H9 (cell line): ENCODE data around the gene AGBL4. TPM values are rescaled to one million over a fixed set of nuclear protein-coding genes. Genes with fewer than 3 reads are reported as not detected.

Experiments used
- DNase-seq: peaks from one replicate; pipeline ENCODE4 v3.0.0-alpha.2; 2017
- H2AFZ ChIP-seq: one replicate; pipeline ENCODE4 v1.6.1; 2013; ENCODE audit warnings: mild to moderate bottlenecking, low read length, control low read depth, moderate library complexity
- H2AK5ac ChIP-seq: 2 replicates; pipeline ENCODE4 v1.6.1; 2013; ENCODE audit warnings: low read length, control low read depth, mixed read lengths; ENCODE audit not compliant: insufficient read length
- H2BK120ac ChIP-seq: one replicate; pipeline ENCODE4 v1.6.1; 2013; ENCODE audit warnings: low read depth, mild to moderate bottlenecking, low read length, control low read depth, inconsistent platforms; ENCODE audit not compliant: poor library complexity, severe bottlenecking
- H2BK12ac ChIP-seq: 2 replicates; pipeline ENCODE4 v1.6.1; 2013; ENCODE audit warnings: low read length, control low read depth, mixed read lengths, low read depth; ENCODE audit not compliant: insufficient read length
- H2BK15ac ChIP-seq: 2 replicates; pipeline ENCODE4 v1.6.1; 2013; ENCODE audit warnings: low read depth, low read length, control low read depth
- H2BK20ac ChIP-seq: one replicate; pipeline ENCODE4 v1.6.1; 2013; ENCODE audit warnings: low read depth, mild to moderate bottlenecking, low read length, control low read depth, inconsistent platforms; ENCODE audit not compliant: poor library complexity, severe bottlenecking
- H2BK5ac ChIP-seq: 2 replicates; pipeline ENCODE4 v1.6.1; 2013; ENCODE audit warnings: low read length, control low read depth, mixed read lengths; ENCODE audit not compliant: insufficient read length
- H3K14ac ChIP-seq: 2 replicates; pipeline ENCODE4 v1.6.1; 2013; ENCODE audit warnings: low read length, control low read depth; ENCODE audit not compliant: insufficient read depth
- H3K18ac ChIP-seq: 2 replicates; pipeline ENCODE4 v1.6.1; 2013; ENCODE audit warnings: low read depth, mild to moderate bottlenecking, mixed read lengths, low read length, control low read depth; ENCODE audit not compliant: insufficient read length
- H3K23ac ChIP-seq: 2 replicates; pipeline ENCODE4 v1.6.1; 2013; ENCODE audit warnings: low read length, control low read depth, mixed read lengths, low read depth; ENCODE audit not compliant: insufficient read length
- H3K23me2 ChIP-seq: 2 replicates; pipeline ENCODE4 v1.6.1; 2013; ENCODE audit warnings: low read depth, mild to moderate bottlenecking, mixed read lengths, low read length, control low read depth; ENCODE audit not compliant: insufficient read length, poor library complexity, severe bottlenecking
- H3K27ac ChIP-seq: 2 replicates; pipeline ENCODE4 v1.5.1; 2013; ENCODE audit warnings: low read length, control low read depth, mixed read lengths, low read depth; ENCODE audit not compliant: insufficient read length
- H3K27me3 ChIP-seq: 2 replicates; pipeline ENCODE4 v1.6.1; 2013; ENCODE audit warnings: low read length, control low read depth, inconsistent platforms; ENCODE audit not compliant: insufficient read depth
- H3K4ac ChIP-seq: 2 replicates; pipeline ENCODE4 v1.6.1; 2013; ENCODE audit warnings: low read depth, mild to moderate bottlenecking, control low read depth, inconsistent platforms, low read length, moderate library complexity
- H3K4me1 ChIP-seq: 2 replicates; pipeline ENCODE4 v1.6.1; 2013; ENCODE audit warnings: low read length, control low read depth, inconsistent platforms; ENCODE audit not compliant: insufficient read depth
- H3K4me2 ChIP-seq: 2 replicates; pipeline ENCODE4 v1.6.1; 2013; ENCODE audit warnings: low read length, control low read depth, mixed read lengths; ENCODE audit not compliant: insufficient read length, insufficient read depth
- H3K56ac ChIP-seq: 2 replicates; pipeline ENCODE4 v1.6.1; 2013; ENCODE audit warnings: low read depth, mild to moderate bottlenecking, mixed read lengths, low read length, control low read depth; ENCODE audit not compliant: insufficient read length
- H3K79me1 ChIP-seq: 2 replicates; pipeline ENCODE4 v1.6.1; 2013; ENCODE audit warnings: low read depth, mild to moderate bottlenecking, moderate library complexity, low read length, control low read depth, inconsistent platforms; ENCODE audit not compliant: insufficient read depth, poor library complexity, severe bottlenecking
- H3K79me2 ChIP-seq: 2 replicates; pipeline ENCODE4 v1.6.1; 2013; ENCODE audit warnings: low read length, control low read depth, inconsistent platforms; ENCODE audit not compliant: insufficient read depth
- H3K9ac ChIP-seq: 2 replicates; pipeline ENCODE4 v1.6.1; 2013; ENCODE audit warnings: low read length, control low read depth, mixed read lengths; ENCODE audit not compliant: insufficient read length; ENCODE audit errors: extremely low read depth
- H3K9me3 ChIP-seq: one replicate; pipeline ENCODE4 v1.6.1; 2013; ENCODE audit warnings: low read depth, low read length, inconsistent platforms; ENCODE audit not compliant: control insufficient read depth
- H3T11ph ChIP-seq: one replicate; pipeline ENCODE4 v1.6.1; 2013; ENCODE audit warnings: mild to moderate bottlenecking, low read length, control low read depth, inconsistent platforms
- H4K20me1 ChIP-seq: one replicate; pipeline ENCODE4 v1.6.1; 2013; ENCODE audit not compliant: control insufficient read depth, insufficient read length, insufficient read depth
- H4K5ac ChIP-seq: 2 replicates; pipeline ENCODE4 v1.6.1; 2013; ENCODE audit warnings: low read depth, mild to moderate bottlenecking, mixed read lengths, low read length, control low read depth; ENCODE audit not compliant: insufficient read length
- H4K8ac ChIP-seq: replicated peaks from 2 replicates; pipeline ENCODE4 v1.6.1; 2013; ENCODE audit warnings: low read length, control low read depth, mixed read lengths, low read depth; ENCODE audit not compliant: insufficient read length
- H4K91ac ChIP-seq: 2 replicates; pipeline ENCODE4 v1.6.1; 2013; ENCODE audit warnings: low read depth, mild to moderate bottlenecking, moderate library complexity, mixed read lengths, low read length, control low read depth; ENCODE audit not compliant: insufficient read length
- H3K27ac Mint-ChIP-seq, 3 experiments: 2 replicates in 2 of 3; 3 replicates in 1 of 3; pipeline ENCODE4 v1.8.0; 2020 to 2021; ENCODE audit warnings: mixed read lengths in 3 of 3, mild to moderate bottlenecking in 1 of 3, moderate library complexity in 1 of 3
- H3K27me3 Mint-ChIP-seq: 2 replicates; pipeline ENCODE4 v1.8.0; 2021; ENCODE audit warnings: low read depth, mild to moderate bottlenecking, moderate library complexity, mixed read lengths
- H3K36me3 Mint-ChIP-seq, 3 experiments: 2 replicates in 2 of 3; 3 replicates in 1 of 3; pipeline ENCODE4 v1.8.0; 2020 to 2021; ENCODE audit warnings: low read depth in 3 of 3, mixed read lengths in 3 of 3; ENCODE audit not compliant: insufficient read depth in 1 of 3
- H3K4me1 Mint-ChIP-seq, 2 experiments: 2 replicates each; pipeline ENCODE4 v1.8.0; 2020; ENCODE audit warnings: mixed read lengths in 2 of 2
- H3K4me3 Mint-ChIP-seq, 2 experiments: 2 replicates in 1 of 2; 3 replicates in 1 of 2; pipeline ENCODE4 v1.8.0; 2020 to 2021; ENCODE audit warnings: mild to moderate bottlenecking in 2 of 2, mixed read lengths in 2 of 2, moderate library complexity in 1 of 2
- H3K9me3 Mint-ChIP-seq, 2 experiments: 2 replicates in 1 of 2; 3 replicates in 1 of 2; pipeline ENCODE4 v1.8.0; 2020; ENCODE audit warnings: mild to moderate bottlenecking in 2 of 2, mixed read lengths in 2 of 2, moderate library complexity in 1 of 2
- WGBS: extraction: QIAGEN DNeasy Blood & Tissue Kit; methylation state at CpG from one replicate; pipeline ENCODE4 v1.1.7; 2013; ENCODE audit warnings: missing lambda C conversion rate, low lambda C conversion rate, mixed read lengths; ENCODE audit not compliant: insufficient read length; ENCODE audit errors: extremely low coverage; 5-methylcytosine and 5-hydroxymethylcytosine counted together
- total RNA-seq: library from RNA; stranded (reverse); gene quantifications from 2 replicates; pipeline ENCODE4 v1.2.1, GENCODE V29; 2021
- TF ChIP-seq, protein P1 (sequence below): fragments of 200-600 bp; sonication (generic); conservative IDR thresholded peaks from 3 replicates; pipeline ENCODE4 v1.8.0; 2021; ENCODE audit warnings: antibody characterized with exemption, mild to moderate bottlenecking

AGBL4 gene
- total RNA-seq, 1 experiment from 2014 or later, result not detected

DNA sequence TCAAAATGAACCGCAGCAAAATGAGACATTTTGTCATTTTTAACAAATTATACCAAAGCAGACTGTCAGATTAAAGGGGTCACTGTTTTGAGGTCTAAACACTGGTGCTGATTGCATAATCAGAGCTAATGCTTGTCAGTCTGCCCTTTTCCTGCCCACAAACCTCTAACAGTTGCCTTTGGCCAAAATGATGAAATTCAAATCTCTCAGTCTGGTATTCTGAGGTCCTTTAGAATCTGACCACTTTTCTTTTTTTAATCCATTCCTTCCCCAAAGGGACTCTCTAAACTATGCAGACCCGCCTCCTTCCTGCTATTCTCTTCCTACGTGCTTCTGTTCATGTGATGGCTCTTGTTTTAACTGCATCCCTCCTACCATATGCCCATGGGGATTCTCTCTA lies 1406.5 kb downstream of the AGBL4 start:
- H3K9me3 Mint-ChIP-seq, result no peaks in the 10 kb centered on the region
- H3K79me1 ChIP-seq, result no peaks in the 10 kb centered on the region
- 0 out of 2 replicates have a peak, but pooled peaks cover 2% of the 10 kb centered on the region for H3K27me3 Mint-ChIP-seq
- no peaks in the 10 kb centered on the region for H3K36me3 Mint-ChIP-seq
- no peaks in the 10 kb centered on the region for H3K9me3 ChIP-seq
- H3K27ac Mint-ChIP-seq, result 0 out of 7 replicates have a peak overlapping the region, but pooled peaks of 1 of the 3 experiments have one; percentile 49
- H2BK20ac ChIP-seq, result no peak overlapping the region
- H3K23ac ChIP-seq, result no peak overlapping the region
- no peak overlapping the region for H2BK12ac ChIP-seq
- no peak overlapping the region for H3K14ac ChIP-seq
- H4K20me1 ChIP-seq, result no peaks in the 10 kb centered on the region
- H3K4me1 ChIP-seq, result no peaks in the 10 kb centered on the region
- H3K4me1 Mint-ChIP-seq, result peaks cover 13 to 14% of the 10 kb centered on the region in 2 experiments
- no peaks in the 10 kb centered on the region for H3K23me2 ChIP-seq
- H2AFZ ChIP-seq, result no peak overlapping the region
- H2BK15ac ChIP-seq, result no peak overlapping the region
- H2AK5ac ChIP-seq, result no peak overlapping the region
- no peak overlapping the region for H4K8ac ChIP-seq
- H3K56ac ChIP-seq, result no peak overlapping the region
- TF ChIP-seq, protein P1, sequence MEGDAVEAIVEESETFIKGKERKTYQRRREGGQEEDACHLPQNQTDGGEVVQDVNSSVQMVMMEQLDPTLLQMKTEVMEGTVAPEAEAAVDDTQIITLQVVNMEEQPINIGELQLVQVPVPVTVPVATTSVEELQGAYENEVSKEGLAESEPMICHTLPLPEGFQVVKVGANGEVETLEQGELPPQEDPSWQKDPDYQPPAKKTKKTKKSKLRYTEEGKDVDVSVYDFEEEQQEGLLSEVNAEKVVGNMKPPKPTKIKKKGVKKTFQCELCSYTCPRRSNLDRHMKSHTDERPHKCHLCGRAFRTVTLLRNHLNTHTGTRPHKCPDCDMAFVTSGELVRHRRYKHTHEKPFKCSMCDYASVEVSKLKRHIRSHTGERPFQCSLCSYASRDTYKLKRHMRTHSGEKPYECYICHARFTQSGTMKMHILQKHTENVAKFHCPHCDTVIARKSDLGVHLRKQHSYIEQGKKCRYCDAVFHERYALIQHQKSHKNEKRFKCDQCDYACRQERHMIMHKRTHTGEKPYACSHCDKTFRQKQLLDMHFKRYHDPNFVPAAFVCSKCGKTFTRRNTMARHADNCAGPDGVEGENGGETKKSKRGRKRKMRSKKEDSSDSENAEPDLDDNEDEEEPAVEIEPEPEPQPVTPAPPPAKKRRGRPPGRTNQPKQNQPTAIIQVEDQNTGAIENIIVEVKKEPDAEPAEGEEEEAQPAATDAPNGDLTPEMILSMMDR, result no peak
- H3K4ac ChIP-seq, result no peak overlapping the region
- H2BK120ac ChIP-seq, result no peak overlapping the region
- H3K18ac ChIP-seq, result no peak overlapping the region
- H3K27me3 ChIP-seq, result no peaks in the 10 kb centered on the region
- H3T11ph ChIP-seq, result no peak overlapping the region
- DNase-seq, result no peak
- WGBS, result no CpG with 5 or more reads among the region's 3 CpGs
- H2BK5ac ChIP-seq, result no peak overlapping the region
- no peak overlapping the region for H3K4me2 ChIP-seq
- H3K79me2 ChIP-seq, result no peaks in the 10 kb centered on the region
- no peak overlapping the region for H3K9ac ChIP-seq
- H4K91ac ChIP-seq, result no peak overlapping the region
- H3K27ac ChIP-seq, result no peak overlapping the region
- no peak overlapping the region for H4K5ac ChIP-seq
- H3K4me3 Mint-ChIP-seq, result no peak overlapping the region
